UCSD-AML1 (cell line): ENCODE data around the gene KLF12.

Source experiments
- DNase-seq: peaks from one replicate; lab custom pipeline; 2025; ENCODE audit not compliant: unreplicated experiment; lab: John Stamatoyannopoulos, UW

KLF12 gene

DNA sequence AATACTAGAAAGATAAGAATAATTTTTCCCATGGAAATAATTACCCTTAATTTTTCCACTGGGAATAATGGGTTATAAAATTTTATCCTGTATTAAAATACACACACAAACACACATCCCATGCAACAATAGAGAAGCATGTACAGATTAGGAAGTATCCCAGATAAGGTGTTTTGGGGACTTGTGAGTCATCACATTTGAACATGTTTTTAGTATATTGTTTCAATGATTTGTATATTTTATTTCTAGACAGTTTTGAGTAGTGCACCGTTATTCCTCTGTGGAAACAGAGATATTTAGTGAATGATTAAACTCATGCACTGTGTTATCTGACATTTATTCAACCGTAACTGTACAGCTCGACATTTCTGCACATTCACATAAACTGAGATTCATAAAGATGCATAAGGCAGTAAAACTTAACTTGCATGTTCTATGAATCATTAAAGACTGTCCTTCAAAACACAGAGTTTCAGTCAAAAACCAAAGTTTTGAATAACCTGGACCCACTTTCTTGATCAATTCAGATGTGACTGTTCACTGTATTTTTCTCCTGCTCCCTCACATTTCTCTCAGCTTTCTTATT, 30.1 kb downstream of the KLF12 start:
- DNase-seq: no peak

DNA sequence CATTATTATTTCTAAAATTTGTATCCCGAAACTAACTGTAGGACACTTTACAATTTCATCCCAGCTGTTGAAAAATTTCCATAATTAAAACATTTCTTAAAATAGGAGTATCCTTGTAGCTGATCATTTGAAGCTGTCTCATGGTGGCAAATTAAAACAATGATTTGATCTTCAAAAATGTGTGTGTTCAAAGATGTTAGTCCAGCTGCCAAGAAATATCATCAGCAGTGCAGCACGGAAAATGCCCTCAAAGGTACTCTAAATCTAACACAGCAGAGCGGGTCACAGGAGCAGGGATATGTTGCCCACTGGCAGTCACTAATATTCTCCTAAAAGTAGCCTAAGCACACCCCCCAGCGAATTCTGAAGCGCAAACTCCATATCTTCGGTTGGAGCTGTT, 31.0 kb downstream of the KLF12 start:
- no peak for DNase-seq

DNA sequence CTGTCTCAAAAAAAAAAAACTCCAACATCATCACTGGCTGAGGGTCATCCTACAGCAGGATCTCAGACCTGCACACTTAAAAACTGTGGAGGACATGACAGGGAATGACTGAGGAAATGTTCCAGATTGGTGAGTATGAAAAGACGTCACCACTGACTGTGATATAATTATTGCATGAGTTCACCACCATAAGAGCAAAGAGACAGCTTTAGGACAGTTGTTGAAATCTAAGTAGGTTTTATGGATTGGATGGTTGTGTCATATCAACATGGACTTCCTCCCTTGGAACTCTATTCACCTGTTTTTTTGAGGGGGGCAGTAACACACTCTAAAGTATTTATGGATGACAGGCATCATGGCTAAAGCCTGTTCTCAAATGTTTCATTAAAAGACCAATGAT, 31.5 kb downstream of the KLF12 start:
- DNase-seq: no peak

DNA sequence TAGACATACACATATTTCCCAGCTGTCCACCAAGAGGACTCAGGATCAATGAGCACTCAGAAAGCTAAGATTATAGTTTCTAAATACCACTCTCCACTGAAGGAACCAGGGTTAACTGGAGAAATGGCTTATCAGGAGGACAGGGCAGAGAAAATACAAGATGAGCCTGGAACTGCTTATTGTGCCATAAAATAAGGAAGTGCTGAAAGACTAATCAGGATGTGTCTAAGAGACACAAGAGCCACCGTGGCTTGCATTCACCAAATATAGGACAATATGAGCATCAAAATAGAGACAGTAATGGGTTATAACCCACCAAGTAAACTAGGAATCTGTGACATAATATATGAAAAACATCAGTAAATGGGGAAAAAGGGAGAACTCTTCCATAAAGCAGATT, 32.8 kb downstream of the KLF12 start:
- no peak for DNase-seq

DNA sequence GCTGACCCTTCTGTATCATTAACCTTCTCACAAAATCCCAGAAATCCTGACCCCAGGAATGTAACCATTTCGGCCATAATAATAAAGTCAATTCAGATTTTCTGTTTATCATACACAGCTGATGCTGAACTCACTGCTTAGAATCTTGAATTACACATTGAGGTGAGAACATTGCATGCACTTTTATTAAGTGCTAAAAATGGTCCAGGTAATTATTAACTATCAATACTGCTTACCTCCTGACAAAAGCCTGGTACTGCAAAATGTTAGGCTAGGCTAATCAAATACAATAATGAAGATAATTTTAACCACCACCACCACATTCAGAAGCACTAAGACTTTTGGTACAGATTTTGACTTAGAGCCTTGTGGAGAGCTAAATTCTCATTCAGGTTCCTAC, 36.1 kb downstream of the KLF12 start:
- no peak for DNase-seq

DNA sequence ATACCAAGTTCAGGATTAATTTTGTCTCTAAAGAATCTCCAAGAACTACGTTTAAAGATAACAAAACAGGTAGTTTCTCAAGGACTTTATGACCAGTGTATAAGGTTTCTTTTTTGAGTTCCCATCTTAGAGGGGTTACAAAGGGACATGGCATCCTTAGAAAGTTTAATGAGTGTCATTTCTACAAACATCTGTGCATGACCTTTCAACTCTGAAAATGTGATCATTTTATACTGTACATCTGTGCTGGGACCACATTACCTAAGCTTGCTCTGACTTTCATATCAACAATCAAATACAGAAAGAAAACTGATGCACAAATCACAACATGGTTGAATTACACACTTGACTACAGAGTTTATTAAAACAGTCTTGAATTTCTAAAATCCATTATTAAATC, 37.1 kb downstream of the KLF12 start:
- DNase-seq: no peak

DNA sequence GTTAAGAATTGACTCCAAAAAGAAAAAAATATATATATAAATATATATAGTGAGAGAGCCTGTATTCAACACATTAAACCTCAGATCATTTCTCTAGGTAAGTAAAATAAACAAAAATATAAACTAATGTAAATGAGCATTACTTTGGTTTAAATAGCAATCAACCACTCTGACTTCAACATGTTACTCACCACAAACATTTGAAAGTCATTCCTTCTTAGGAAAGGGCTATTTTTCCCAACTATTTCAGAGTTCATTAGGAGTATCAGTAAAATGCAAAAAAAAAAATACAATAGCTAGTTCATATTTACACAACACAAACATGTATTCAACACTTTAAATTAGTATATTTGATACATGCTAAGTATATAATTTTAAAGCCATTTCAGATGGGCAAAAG, 40.5 kb downstream of the KLF12 start:
- no peak for DNase-seq

DNA sequence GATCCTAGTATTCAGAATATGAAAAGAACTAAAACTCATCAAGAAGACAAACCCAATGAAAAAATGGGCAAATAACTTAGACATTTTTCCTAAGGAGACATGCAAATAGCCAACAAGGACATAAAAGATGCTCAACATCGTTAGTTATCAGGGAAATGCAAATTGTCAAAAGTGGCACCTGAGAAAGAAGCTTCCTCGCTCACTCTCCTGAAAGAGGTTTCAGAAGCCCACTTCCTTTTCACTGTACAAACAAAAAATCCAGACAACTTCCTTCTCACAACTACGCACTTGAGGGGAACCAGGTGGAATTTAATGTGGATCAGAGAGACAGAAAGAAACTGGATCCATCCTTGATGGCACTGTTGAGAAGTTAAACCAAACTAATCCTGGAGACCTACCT, 41.5 kb downstream of the KLF12 start:
- DNase-seq: no peak

DNA sequence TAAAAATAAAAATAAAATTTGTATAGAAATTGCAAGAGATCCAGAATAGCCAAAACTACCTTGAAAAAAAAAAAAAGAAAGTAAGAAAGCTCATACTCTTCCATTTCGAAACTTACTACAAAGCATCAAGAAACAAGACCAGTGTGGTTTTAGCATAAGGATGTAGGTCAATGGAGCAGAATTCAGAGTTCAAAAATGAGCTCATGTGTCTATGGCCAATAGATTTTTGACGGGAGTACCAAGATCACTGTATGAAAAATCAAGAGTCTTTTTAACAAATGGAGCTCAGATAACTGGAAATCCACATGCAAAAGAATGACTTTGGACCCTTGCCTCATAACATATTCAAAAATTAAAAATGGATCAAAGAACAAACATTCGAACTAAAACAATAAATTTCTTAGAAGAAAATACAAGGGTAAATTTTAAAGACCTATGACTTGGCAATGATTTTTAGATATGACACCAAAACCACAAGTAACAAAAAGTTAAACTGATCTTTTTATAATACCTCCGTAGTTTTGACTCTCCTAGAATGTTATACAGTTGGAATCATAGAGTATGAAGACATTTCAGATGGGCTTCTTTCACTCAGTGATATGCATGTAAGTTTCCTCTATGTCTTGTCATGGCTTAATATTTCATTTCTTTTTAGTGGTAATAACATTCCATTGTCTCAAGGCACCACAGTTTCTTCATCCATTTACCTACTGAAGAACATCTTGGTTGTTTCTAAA, 43.2 kb downstream of the KLF12 start:
- DNase-seq: no peak

DNA sequence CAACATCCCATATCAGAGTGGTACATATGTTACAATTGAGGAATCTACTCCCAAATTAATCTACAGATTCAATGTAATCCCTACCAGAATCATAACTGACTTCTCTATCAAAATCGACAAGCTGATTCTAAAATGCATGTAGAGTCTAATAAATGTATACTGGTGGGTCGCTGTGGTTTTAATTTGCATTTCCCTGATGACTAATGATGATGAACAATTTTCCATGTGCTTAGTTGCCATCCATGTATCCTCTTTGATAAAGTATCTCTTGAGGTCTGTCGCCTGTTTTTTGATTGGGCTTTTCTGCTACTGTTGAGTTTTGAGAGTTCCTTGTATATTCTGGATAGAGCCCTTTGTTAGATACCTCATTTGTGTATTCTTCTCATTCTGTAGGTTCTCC, 43.8 kb downstream of the KLF12 start:
- no peak for DNase-seq

DNA sequence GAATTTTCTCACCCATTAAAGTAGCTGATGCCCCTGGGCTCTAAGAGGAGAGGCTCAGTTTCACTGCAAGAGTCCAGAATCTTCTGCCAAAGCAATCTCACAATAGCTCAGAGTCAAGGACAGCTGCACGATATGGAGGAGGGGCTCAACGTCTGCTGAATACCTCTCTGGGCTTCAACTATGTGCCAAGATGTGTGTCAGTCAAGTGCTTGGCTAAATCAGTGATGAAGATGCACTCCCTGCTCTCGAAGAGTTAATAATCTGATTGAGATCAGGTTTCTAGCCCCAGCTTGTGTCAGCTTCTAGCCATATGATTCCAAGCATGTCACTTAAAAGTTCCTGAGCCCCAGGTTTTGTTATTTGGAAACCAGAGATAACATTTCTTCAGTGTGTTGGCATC, 46.8 kb downstream of the KLF12 start:
- no peak for DNase-seq
